Endothelial cell of umbilical vein (primary cell): Measurements from ENCODE around the gene FXYD6. TPM values are rescaled to one million over a fixed set of nuclear protein-coding genes. Genes with fewer than 3 reads are reported as not detected.

Source experiments
- BruUV-seq: library from RNA; stranded (reverse); fragments of 400-500 nt; replicated peaks from 2 replicates; lab custom pipeline; 2021; lab: Mats Ljungman, UMichigan
- CTCF ChIA-PET: fragments of 300-600, 350-600 bp; sonication (Branson Sonifier 250); formaldehyde crosslinking; loops from one replicate; lab custom pipeline; 2021; ENCODE audit warnings: antibody characterized with exemption, inconsistent platforms; lab: Charles Lee
- POLR2A ChIA-PET: fragments of 300-600, 350-600 bp; sonication (Branson Sonifier 250); formaldehyde crosslinking; loops from one replicate; lab custom pipeline; 2021; ENCODE audit warnings: antibody characterized with exemption, inconsistent platforms; lab: Charles Lee
- DNase-seq: peaks from one replicate; pipeline ENCODE4 v3.0.0-alpha.2; 2011; ENCODE audit warnings: low read depth, low spot score
- FAIRE-seq: peaks from 2 replicates; lab custom pipeline; 2011; peaks lifted over from hg19 to GRCh38; lab: Jason Lieb, UNC
- H2AFZ ChIP-seq: 2 replicates; pipeline ENCODE4 v1.6.0; 2012; ENCODE audit warnings: low read depth, low read length, control low read depth, inconsistent platforms
- H3K27ac ChIP-seq: 2 replicates; pipeline ENCODE4 v1.5.1; 2011; ENCODE audit warnings: low read depth, mild to moderate bottlenecking, control low read depth, low read length, moderate library complexity; ENCODE audit not compliant: insufficient read depth
- H3K27me3 ChIP-seq, 2 experiments: 2 replicates each; pipeline versions ENCODE4 v1.6.0 to v1.6.1; 2011; ENCODE audit warnings: low read length in 2 of 2, mixed read lengths in 1 of 2; ENCODE audit not compliant: control insufficient read depth in 2 of 2, insufficient read depth in 2 of 2
- H3K36me3 ChIP-seq, 2 experiments: 2 replicates in 1 of 2; 3 replicates in 1 of 2; pipeline ENCODE4 v1.5.1; 2011; ENCODE audit warnings: low read length in 2 of 2, mild to moderate bottlenecking in 1 of 2, moderate library complexity in 1 of 2; ENCODE audit not compliant: control insufficient read depth in 2 of 2, insufficient read depth in 2 of 2; ENCODE audit errors: extremely low read depth in 1 of 2
- H3K4me1 ChIP-seq: 3 replicates; pipeline ENCODE4 v1.5.1; 2011; ENCODE audit warnings: mild to moderate bottlenecking, low read length; ENCODE audit not compliant: control insufficient read depth, insufficient read depth; ENCODE audit errors: extremely low read depth
- H3K4me2 ChIP-seq: 2 replicates; pipeline ENCODE4 v1.6.1; 2011; ENCODE audit warnings: low read length, control low read depth, mixed read lengths; ENCODE audit not compliant: insufficient read depth
- H3K4me3 ChIP-seq, 3 experiments: fragments of 200-600 bp in 1 of 3; sonication (generic), shearing (Covaris generic) in 1 of 3; replicated peaks in 1 of 3; 2 replicates each; pipeline ENCODE4 v1.5.1; 2011 to 2016; ENCODE audit warnings: control low read depth in 3 of 3, low read length in 3 of 3, mild to moderate bottlenecking in 2 of 3, inconsistent platforms in 1 of 3, low read depth in 1 of 3, moderate library complexity in 1 of 3; ENCODE audit not compliant: insufficient read depth in 1 of 3
- H3K79me2 ChIP-seq: 2 replicates; pipeline ENCODE4 v1.6.0; 2012; ENCODE audit warnings: low read length, inconsistent platforms; ENCODE audit not compliant: control insufficient read depth, insufficient read depth
- H3K9ac ChIP-seq: replicated peaks from 2 replicates; pipeline ENCODE3; 2011; ENCODE audit warnings: low read length, control low read depth; ENCODE audit not compliant: insufficient read depth; ENCODE audit errors: extremely low read depth
- H3K9me1 ChIP-seq: replicated peaks from 3 replicates; pipeline ENCODE4 v1.6.0; 2011; ENCODE audit warnings: mild to moderate bottlenecking, low read length; ENCODE audit not compliant: control insufficient read depth, insufficient read depth; ENCODE audit errors: extremely low read depth
- H3K9me3 ChIP-seq: replicated peaks from 2 replicates; pipeline ENCODE4 v1.5.1; 2012; ENCODE audit warnings: low read length, inconsistent platforms; ENCODE audit not compliant: control insufficient read depth, insufficient read depth
- H4K20me1 ChIP-seq: replicated peaks from 2 replicates; pipeline ENCODE3; 2011; ENCODE audit warnings: mild to moderate bottlenecking, low read length; ENCODE audit not compliant: control insufficient read depth, insufficient read depth; ENCODE audit errors: extremely low read depth
- CTCF ChIP-seq, 2 donors: IDR thresholded peaks; 1 replicate in 1 of 2; 2 replicates in 1 of 2; pipeline ENCODE4 v1.5.1; 2011; ENCODE audit warnings: low read length in 2 of 2, mild to moderate bottlenecking in 2 of 2, moderate library complexity in 2 of 2, control low read depth in 1 of 2, inconsistent platforms in 1 of 2, low read depth in 1 of 2; ENCODE audit not compliant: insufficient read depth in 1 of 2; ENCODE audit errors: extremely low read depth in 1 of 2
- EZH2 ChIP-seq: IDR thresholded peaks from 2 replicates; pipeline ENCODE4 v1.6.1; 2012; ENCODE audit warnings: borderline replicate concordance, low read depth, mild to moderate bottlenecking, moderate library complexity, low read length, inconsistent platforms; ENCODE audit not compliant: severe bottlenecking
- FOS ChIP-seq: IDR thresholded peaks from 2 replicates; pipeline ENCODE4 v1.6.1; 2011; ENCODE audit warnings: mild to moderate bottlenecking, low read length, moderate library complexity, borderline replicate concordance; ENCODE audit not compliant: insufficient read depth
- GATA2 ChIP-seq: IDR thresholded peaks from 2 replicates; pipeline ENCODE4 v1.7.0; 2011; ENCODE audit warnings: low read depth, mild to moderate bottlenecking, moderate library complexity, mixed read lengths, low read length; ENCODE audit not compliant: insufficient read length, insufficient read depth
- JUN ChIP-seq: IDR thresholded peaks from 2 replicates; pipeline ENCODE4 v1.6.1; 2011; ENCODE audit warnings: borderline replicate concordance, low read depth; ENCODE audit not compliant: insufficient read length, insufficient read depth
- MAX ChIP-seq: IDR thresholded peaks from 2 replicates; pipeline ENCODE4 v1.6.1; 2011; ENCODE audit not compliant: insufficient read depth, insufficient read length
- MYC ChIP-seq: IDR thresholded peaks from one replicate; pipeline ENCODE4 v1.6.1; 2011; ENCODE audit warnings: mild to moderate bottlenecking, low read depth, low read length
- POLR2A ChIP-seq: IDR thresholded peaks from 2 replicates; pipeline ENCODE4 v1.6.1; 2012; ENCODE audit warnings: low read depth, mild to moderate bottlenecking, control low read depth, low read length
- POLR2AphosphoS5 ChIP-seq: IDR thresholded peaks from 2 replicates; pipeline ENCODE4 v1.6.1; 2012; ENCODE audit warnings: low read depth, mild to moderate bottlenecking, control low read depth, low read length, moderate library complexity; ENCODE audit not compliant: insufficient read depth
- dilution Hi-C: fragments of 300-500 bp; cut with MboI; formaldehyde crosslinking; loops from one replicate; pipeline ENCODE4 v1.15.0; 2019; ENCODE audit warnings: low sequenced_read_pairs; ENCODE audit not compliant: extremely low pct_ligation_motif_present
- intact Hi-C: fragments of 100-400 bp; cut with micrococcal nuclease; formaldehyde crosslinking; loops from one replicate; pipeline ENCODE4 v1.10.0; 2022
- polyA plus RNA-seq, 4 experiments: library from polyadenylated mRNA; depleted of rRNA in 3 of 4; stranded (reverse) in 3 of 4; unstranded in 1 of 4; fragments of >200 nt; gene quantifications; 2 replicates each; pipeline versions ENCODE4 v1.2.1 to v1.2.3, GENCODE V29; 2011 to 2012; ENCODE audit warnings: missing spikeins in 1 of 4
- total RNA-seq: library from RNA; stranded (reverse); gene quantifications from 2 replicates; pipeline ENCODE4 v1.2.3, GENCODE V29; 2021

FXYD6 gene
- total and polyA plus RNA-seq, 2 donors (not counting 3 experiments of a cell fraction or from before 2014, with no cell fraction given), result 1.4 to 8.7 TPM

GRCh38 chr11:117792992-117793391, 83.5 kb downstream of the FXYD6 start:
- H3K36me3 ChIP-seq, result no peaks in the 10 kb centered on the region
- no peak overlapping the region for H3K4me2 ChIP-seq
- FAIRE-seq (no peak), DNase-seq (no peak)
- peaks cover 32 to 39% of the 10 kb centered on the region in 2 experiments for H3K27me3 ChIP-seq
- ChIA-PET CTCF (interaction anchor here (1.0 to 2.1 kb wide), 3 partner anchors 15 to 261 kb away, joined by 4 to 10 read pairs (median 4); no protein-coding TSS in a partner anchor), POLR2A (no interaction called here)
- TF ChIP-seq FOS (no peak), POLR2AphosphoS5 (no peak), POLR2A (no peak), EZH2 (no peak), MAX (no peak), MYC (no peak), CTCF (IDR thresholded peaks at IDR 0.05; ENCODE audit: extremely low read depth in 1 of 2, insufficient read depth in 1 of 2, low read depth in 1 of 2, low read length in 2 of 2) (no peak), GATA2 (no peak), JUN (no peak)
- no peak overlapping the region for H3K4me3 ChIP-seq
- no TSS peak for BruUV-seq
- no peak overlapping the region for H3K27ac ChIP-seq
- H2AFZ ChIP-seq, result no peak overlapping the region
- no peaks in the 10 kb centered on the region for H3K4me1 ChIP-seq
- H4K20me1 ChIP-seq, result no peaks in the 10 kb centered on the region
- intact Hi-C loops, result no loop called here
- H3K9me3 ChIP-seq, result no peaks in the 10 kb centered on the region
- H3K9me1 ChIP-seq, result no peaks in the 10 kb centered on the region
- H3K79me2 ChIP-seq, result no peaks in the 10 kb centered on the region
- dilution Hi-C loops, result no loop called here
- no peak overlapping the region for H3K9ac ChIP-seq
